DMS53 treated with DMSO at 0.1 percent for 48 hours (cell line): ENCODE measurements around the gene MREG.
A peak's percentile ranks its signal among the peaks of the same experiment; 100 is the strongest.

ENCODE experiments used
- DNase-seq: peaks from one replicate; lab custom pipeline; 2025; ENCODE audit not compliant: unreplicated experiment; lab: John Stamatoyannopoulos, UW

The MREG gene

GRCh38 chr2:215920244-215921100 lies 92.9 kb downstream of the MREG start:
- peak; percentile 5 for DNase-seq

GRCh38 chr2:215919624-215920243 lies 93.6 kb downstream of the MREG start:
- no peak for DNase-seq

GRCh38 chr2:215918901-215919599 lies 94.3 kb downstream of the MREG start:
- DNase-seq, result no peak

GRCh38 chr2:215917953-215918620 lies 95.3 kb downstream of the MREG start:
- no peak for DNase-seq

- DNase-seq, result no peak
Measured at GRCh38 chr2:215915441-215915840, 97.9 kb downstream of the MREG start.

- DNase-seq, result no peak
Measured at GRCh38 chr2:215914777-215915165, 98.6 kb downstream of the MREG start.

GRCh38 chr2:215914054-215914776 lies 99.1 kb downstream of the MREG start:
- no peak for DNase-seq

GRCh38 chr2:215912299-215912842 lies 101.0 kb downstream of the MREG start:
- no peak for DNase-seq

GRCh38 chr2:215911301-215912085 lies 101.9 kb downstream of the MREG start:
- DNase-seq, result no peak

GRCh38 chr2:215910180-215910579 lies 103.2 kb downstream of the MREG start:
- no peak for DNase-seq

- DNase-seq, result no peak
Measured at GRCh38 chr2:215907147-215907546, 106.2 kb downstream of the MREG start.

GRCh38 chr2:215906458-215906857 lies 106.9 kb downstream of the MREG start:
- DNase-seq, result no peak

GRCh38 chr2:215905691-215906090 lies 107.7 kb downstream of the MREG start:
- no peak for DNase-seq

- no peak for DNase-seq
Measured at GRCh38 chr2:215904101-215904500, 109.2 kb downstream of the MREG start.

- no peak for DNase-seq
Measured at GRCh38 chr2:215903203-215903602, 110.1 kb downstream of the MREG start.

GRCh38 chr2:215901796-215902195 lies 111.6 kb downstream of the MREG start:
- DNase-seq, result no peak

GRCh38 chr2:215900843-215901242 lies 112.5 kb downstream of the MREG start:
- no peak for DNase-seq

- DNase-seq, result no peak
Measured at GRCh38 chr2:215900203-215900611, 113.1 kb downstream of the MREG start.
